GM12892 (cell line): Measurements from ENCODE around the gene TBCD.

ENCODE experiments used
- POLR2A ChIP-seq: IDR thresholded peaks from 2 replicates; pipeline ENCODE4 v1.6.1; 2011; ENCODE audit warnings: low read depth, low read length, control low read depth
- POLR2AphosphoS5 ChIP-seq: IDR thresholded peaks from 2 replicates; pipeline ENCODE4 v1.6.1; 2011; ENCODE audit warnings: low read depth, low read length, control low read depth
- TAF1 ChIP-seq: IDR thresholded peaks from 2 replicates; pipeline ENCODE4 v1.6.1; 2011; ENCODE audit warnings: low read depth, mild to moderate bottlenecking, control low read depth, low read length, borderline replicate concordance

- no peak for TF ChIP-seq TAF1
- no peak for TF ChIP-seq POLR2A
- TF ChIP-seq POLR2AphosphoS5, result no peak
Observed at GRCh38 chr17:82981141-82981730, 229.4 kb downstream of the TBCD start.
